ENCODE measurements around the gene THSD8.

The THSD8 gene

DNA sequence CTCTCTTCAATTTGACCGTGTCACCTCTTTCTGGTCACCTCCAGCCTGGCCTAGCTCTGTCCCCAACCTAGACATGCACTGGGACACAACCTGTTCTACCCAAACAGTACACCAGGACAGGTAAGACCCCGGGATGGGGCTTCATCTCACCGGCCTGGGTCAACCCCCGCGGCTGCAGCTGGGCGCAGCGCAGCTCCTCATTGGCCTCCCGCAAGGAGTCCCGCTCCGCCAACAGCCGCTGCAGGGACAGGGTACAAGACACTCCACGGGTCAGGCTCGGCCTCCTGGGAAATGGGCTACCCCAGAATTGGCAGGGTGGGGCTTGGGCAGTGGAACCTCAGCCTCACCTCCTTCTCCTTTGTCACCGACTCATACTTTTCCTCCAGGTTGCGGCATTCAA, 34.2 kb upstream of the THSD8 start:
- no peak overlapping the region for H3K4me3 ChIP-seq (ENCODE audit: low read depth, low read length)
- TF ChIP-seq POLR2A (IDR thresholded peaks at IDR 0.05; ENCODE audit: extremely low read depth, insufficient read length) = no peak
- TF ChIP-seq MYC (IDR thresholded peaks at IDR 0.05; ENCODE audit: low read depth, low read length) = no peak
- TF ChIP-seq, protein P1, sequence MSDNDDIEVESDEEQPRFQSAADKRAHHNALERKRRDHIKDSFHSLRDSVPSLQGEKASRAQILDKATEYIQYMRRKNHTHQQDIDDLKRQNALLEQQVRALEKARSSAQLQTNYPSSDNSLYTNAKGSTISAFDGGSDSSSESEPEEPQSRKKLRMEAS (IDR thresholded peaks at IDR 0.05; ENCODE audit: low read depth, low read length) = no peak
- TF ChIP-seq, protein P2, sequence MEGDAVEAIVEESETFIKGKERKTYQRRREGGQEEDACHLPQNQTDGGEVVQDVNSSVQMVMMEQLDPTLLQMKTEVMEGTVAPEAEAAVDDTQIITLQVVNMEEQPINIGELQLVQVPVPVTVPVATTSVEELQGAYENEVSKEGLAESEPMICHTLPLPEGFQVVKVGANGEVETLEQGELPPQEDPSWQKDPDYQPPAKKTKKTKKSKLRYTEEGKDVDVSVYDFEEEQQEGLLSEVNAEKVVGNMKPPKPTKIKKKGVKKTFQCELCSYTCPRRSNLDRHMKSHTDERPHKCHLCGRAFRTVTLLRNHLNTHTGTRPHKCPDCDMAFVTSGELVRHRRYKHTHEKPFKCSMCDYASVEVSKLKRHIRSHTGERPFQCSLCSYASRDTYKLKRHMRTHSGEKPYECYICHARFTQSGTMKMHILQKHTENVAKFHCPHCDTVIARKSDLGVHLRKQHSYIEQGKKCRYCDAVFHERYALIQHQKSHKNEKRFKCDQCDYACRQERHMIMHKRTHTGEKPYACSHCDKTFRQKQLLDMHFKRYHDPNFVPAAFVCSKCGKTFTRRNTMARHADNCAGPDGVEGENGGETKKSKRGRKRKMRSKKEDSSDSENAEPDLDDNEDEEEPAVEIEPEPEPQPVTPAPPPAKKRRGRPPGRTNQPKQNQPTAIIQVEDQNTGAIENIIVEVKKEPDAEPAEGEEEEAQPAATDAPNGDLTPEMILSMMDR (IDR thresholded peaks at IDR 0.05; ENCODE audit: low read depth, low read length) = no peak
- no peak for DNase-seq (ENCODE audit: low read depth)

DNA sequence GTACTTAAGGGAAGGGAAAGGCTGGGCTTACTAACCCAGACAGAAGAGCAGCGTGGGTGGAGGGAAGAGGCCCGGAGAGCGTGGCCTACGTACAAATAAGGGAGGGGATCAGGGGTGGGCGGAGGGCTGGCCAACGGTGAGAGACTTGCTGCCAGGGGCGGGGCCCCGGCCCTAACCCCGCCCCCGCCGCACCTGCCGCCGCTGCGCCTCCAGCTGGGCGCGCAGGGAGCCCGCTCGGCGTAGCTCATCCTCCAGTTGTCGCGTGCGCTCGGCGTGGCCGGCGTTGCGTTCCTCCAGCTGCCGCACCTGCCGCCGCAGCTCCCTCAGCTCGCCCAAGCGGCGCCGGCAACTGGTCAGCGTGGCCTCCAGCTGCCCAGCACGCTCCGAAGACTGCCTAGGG, 32.2 kb upstream of the THSD8 start:
- no peak overlapping the region for H3K4me3 ChIP-seq (ENCODE audit: low read depth, low read length)
- no peak for DNase-seq (ENCODE audit: low read depth)
- TF ChIP-seq, protein P1 (IDR thresholded peaks at IDR 0.05; ENCODE audit: low read depth, low read length) = no peak
- TF ChIP-seq POLR2A (IDR thresholded peaks at IDR 0.05; ENCODE audit: extremely low read depth, insufficient read length) (no peak), MYC (IDR thresholded peaks at IDR 0.05; ENCODE audit: low read depth, low read length) (no peak)
- TF ChIP-seq, protein P2 (IDR thresholded peaks at IDR 0.05; ENCODE audit: low read depth, low read length) = no peak

DNA sequence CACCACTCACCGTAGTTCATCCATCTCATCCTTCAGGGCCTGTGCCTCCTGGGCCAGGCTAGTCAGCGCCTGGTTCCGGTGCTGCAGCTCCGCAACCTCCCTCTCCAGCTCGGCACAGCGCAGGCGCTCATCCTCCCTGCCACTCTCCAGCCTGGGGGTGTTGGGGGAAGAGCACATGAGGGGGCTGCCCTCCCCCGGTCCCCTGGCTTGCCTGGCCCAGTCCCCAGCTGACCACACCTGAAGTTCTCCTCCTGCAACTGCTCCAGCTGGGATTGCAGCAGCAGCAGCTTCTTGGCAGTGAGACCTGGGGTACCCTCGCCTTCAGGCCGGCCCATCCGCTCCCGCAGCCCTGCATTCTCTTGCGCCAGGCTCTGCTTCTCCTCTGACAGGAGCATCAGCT, 30.9 kb upstream of the THSD8 start:
- no peak overlapping the region for H3K4me3 ChIP-seq (ENCODE audit: low read depth, low read length)
- DNase-seq (ENCODE audit: low read depth) = no peak
- TF ChIP-seq, protein P2 (IDR thresholded peaks at IDR 0.05; ENCODE audit: low read depth, low read length) = no peak
- TF ChIP-seq MYC (IDR thresholded peaks at IDR 0.05; ENCODE audit: low read depth, low read length) = no peak
- TF ChIP-seq, protein P1 (IDR thresholded peaks at IDR 0.05; ENCODE audit: low read depth, low read length) = no peak
- TF ChIP-seq POLR2A (IDR thresholded peaks at IDR 0.05; ENCODE audit: extremely low read depth, insufficient read length) = no peak

DNA sequence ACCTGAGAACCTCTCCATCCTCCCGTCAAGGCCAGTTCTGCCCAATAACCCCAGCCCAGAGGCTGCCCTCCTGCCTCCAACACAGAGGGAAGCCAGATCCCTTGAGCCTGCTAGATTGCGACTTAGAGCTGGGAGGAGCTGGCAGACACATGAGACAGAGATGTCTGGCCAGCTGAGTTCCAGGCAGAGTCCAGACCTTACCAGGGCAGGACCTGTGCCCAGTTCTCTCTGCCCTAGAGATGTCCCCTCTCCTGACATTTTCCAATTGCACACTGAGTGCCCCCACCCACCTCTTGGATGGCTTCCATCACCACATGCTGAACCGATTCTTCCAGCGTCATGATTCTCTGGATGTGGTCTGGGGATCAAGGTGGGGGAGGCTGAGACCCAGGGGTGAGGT, 29.5 kb upstream of the THSD8 start:
- no peak for TF ChIP-seq POLR2A (IDR thresholded peaks at IDR 0.05; ENCODE audit: extremely low read depth, insufficient read length)
- TF ChIP-seq, protein P1 (IDR thresholded peaks at IDR 0.05; ENCODE audit: low read depth, low read length) = no peak
- TF ChIP-seq, protein P2 (IDR thresholded peaks at IDR 0.05; ENCODE audit: low read depth, low read length) = no peak
- TF ChIP-seq MYC (IDR thresholded peaks at IDR 0.05; ENCODE audit: low read depth, low read length) = no peak

DNA sequence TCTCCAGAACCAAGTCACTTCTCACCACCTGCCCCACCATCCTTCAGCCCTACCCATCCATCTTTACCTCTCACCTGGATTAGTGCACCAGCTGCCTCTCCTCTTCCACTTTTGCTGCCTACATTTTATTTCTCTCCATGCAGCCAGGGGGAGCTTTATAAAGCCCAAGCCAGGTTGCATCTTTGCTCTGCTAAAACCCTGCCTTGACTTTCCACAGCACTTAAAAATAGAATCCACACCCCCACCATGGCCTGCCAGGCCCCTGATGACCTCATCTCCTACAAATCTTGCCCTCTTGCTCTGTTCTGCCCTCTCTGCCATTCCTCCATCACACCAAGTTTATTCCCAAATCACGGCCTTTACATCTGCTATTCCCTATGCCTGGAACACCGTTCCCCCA, 28.3 kb upstream of the THSD8 start:
- peak; percentile 49 for DNase-seq (ENCODE audit: low read depth)
- H3K4me3 ChIP-seq (ENCODE audit: low read depth, low read length) = no peak overlapping the region
- TF ChIP-seq, protein P2 (IDR thresholded peaks at IDR 0.05; ENCODE audit: low read depth, low read length) = peak; percentile 21
- TF ChIP-seq MYC (IDR thresholded peaks at IDR 0.05; ENCODE audit: low read depth, low read length) = no peak
- no peak for TF ChIP-seq POLR2A (IDR thresholded peaks at IDR 0.05; ENCODE audit: extremely low read depth, insufficient read length)
- TF ChIP-seq, protein P1 (IDR thresholded peaks at IDR 0.05; ENCODE audit: low read depth, low read length) = no peak

More for the DNA sequence above, 29.5 kb upstream of the THSD8 start:
- DNase-seq (ENCODE audit: low read depth) = no peak
- H3K4me3 ChIP-seq (ENCODE audit: low read depth, low read length) = no peak overlapping the region
